ENCODE results near the gene DVL2. TPM values are rescaled to one million over a fixed set of nuclear protein-coding genes. Genes with fewer than 3 reads are reported as not detected.

The DVL2 gene
- total and polyA plus RNA-seq, 2 donors (not counting 1 experiment from before 2014, with no cell fraction given): 8.1 to 91.8 TPM

DNA sequence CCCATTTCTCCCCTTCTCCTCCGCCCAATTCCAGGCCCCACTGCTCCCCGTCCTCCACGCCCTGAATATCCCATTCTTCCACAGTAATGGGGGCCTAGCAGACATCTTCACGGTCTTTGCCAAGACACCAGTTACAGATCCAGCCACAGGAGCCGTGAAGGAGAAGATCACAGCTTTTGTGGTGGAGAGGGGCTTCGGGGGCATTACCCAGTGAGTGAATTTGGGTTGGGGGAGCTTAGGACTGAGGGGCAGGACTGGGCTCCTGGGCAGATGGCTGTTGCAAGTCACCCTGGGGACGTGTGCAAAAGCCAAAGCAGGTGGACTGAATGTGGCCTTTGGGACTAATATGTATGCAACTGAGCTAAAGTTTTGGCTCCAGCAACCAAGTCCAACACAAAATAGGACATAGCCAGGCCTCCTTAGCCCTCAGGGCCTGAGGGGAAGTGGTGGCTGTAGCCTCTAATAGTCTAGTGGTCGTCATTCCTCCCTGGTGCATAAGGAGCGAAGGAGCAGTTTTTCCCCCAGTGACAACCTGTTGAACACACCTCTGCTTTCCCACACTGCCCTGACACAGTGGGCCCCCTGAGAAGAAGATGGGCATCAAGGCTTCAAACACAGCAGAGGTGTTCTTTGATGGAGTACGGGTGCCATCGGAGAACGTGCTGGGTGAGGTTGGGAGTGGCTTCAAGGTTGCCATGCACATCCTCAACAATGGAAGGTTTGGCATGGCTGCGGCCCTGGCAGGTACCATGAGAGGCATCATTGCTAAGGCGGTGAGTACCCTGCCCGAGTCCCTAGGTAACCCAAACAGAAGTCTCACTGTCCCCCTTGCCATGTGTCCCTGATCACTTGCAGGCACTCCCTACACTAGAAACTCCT is 12.0 kb downstream of the DVL2 start:
- Histone ChIP-seq H3K36me3 (ENCODE audit: control insufficient read depth, insufficient read depth, low read length) (peaks cover 34% of the 10 kb centered on the region), H3K27ac (ENCODE audit: insufficient read depth, low read length) (no peak overlapping the region), H3K9me3 (ENCODE audit: control insufficient read depth, insufficient read depth, low read depth, low read length) (no peaks in the 10 kb centered on the region), H3K4me3 (replicated peaks in 1 of 4; ENCODE audit: control extremely low read depth in 1 of 4, insufficient read depth in 1 of 4, low read depth in 3 of 4, low read length in 4 of 4) (no peak overlapping the region), H3K27me3 (ENCODE audit: control insufficient read depth, insufficient read depth, low read length) (no peaks in the 10 kb centered on the region), H3K9ac (ENCODE audit: insufficient read depth, low read length) (no peak overlapping the region), H4K20me1 (ENCODE audit: control insufficient read depth, extremely low read depth, insufficient read depth, low read length) (no peaks in the 10 kb centered on the region), H3K4me2 (ENCODE audit: extremely low read depth, insufficient read depth, low read length) (no peak overlapping the region), H3K79me2 (ENCODE audit: control insufficient read depth, insufficient read depth, low read length) (peaks cover 16% of the 10 kb centered on the region), H3K4me1 (ENCODE audit: control insufficient read depth, extremely low read depth, insufficient read depth, low read length) (peaks cover 10% of the 10 kb centered on the region), H2AFZ (ENCODE audit: low read length) (no peak overlapping the region)
- DNase-seq (ENCODE audit: low read depth in 2 of 2): no peak
- no peak for TF ChIP-seq EZH2 (IDR thresholded peaks at IDR 0.05; ENCODE audit: low read length, missing control alignments)
- TF ChIP-seq, protein P1, sequence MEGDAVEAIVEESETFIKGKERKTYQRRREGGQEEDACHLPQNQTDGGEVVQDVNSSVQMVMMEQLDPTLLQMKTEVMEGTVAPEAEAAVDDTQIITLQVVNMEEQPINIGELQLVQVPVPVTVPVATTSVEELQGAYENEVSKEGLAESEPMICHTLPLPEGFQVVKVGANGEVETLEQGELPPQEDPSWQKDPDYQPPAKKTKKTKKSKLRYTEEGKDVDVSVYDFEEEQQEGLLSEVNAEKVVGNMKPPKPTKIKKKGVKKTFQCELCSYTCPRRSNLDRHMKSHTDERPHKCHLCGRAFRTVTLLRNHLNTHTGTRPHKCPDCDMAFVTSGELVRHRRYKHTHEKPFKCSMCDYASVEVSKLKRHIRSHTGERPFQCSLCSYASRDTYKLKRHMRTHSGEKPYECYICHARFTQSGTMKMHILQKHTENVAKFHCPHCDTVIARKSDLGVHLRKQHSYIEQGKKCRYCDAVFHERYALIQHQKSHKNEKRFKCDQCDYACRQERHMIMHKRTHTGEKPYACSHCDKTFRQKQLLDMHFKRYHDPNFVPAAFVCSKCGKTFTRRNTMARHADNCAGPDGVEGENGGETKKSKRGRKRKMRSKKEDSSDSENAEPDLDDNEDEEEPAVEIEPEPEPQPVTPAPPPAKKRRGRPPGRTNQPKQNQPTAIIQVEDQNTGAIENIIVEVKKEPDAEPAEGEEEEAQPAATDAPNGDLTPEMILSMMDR (conservative IDR thresholded peaks at IDR 0.05 in 1 of 2, IDR thresholded peaks at IDR 0.05 in 1 of 2; ENCODE audit: low read depth in 1 of 2, low read length in 2 of 2): no peak

DNA sequence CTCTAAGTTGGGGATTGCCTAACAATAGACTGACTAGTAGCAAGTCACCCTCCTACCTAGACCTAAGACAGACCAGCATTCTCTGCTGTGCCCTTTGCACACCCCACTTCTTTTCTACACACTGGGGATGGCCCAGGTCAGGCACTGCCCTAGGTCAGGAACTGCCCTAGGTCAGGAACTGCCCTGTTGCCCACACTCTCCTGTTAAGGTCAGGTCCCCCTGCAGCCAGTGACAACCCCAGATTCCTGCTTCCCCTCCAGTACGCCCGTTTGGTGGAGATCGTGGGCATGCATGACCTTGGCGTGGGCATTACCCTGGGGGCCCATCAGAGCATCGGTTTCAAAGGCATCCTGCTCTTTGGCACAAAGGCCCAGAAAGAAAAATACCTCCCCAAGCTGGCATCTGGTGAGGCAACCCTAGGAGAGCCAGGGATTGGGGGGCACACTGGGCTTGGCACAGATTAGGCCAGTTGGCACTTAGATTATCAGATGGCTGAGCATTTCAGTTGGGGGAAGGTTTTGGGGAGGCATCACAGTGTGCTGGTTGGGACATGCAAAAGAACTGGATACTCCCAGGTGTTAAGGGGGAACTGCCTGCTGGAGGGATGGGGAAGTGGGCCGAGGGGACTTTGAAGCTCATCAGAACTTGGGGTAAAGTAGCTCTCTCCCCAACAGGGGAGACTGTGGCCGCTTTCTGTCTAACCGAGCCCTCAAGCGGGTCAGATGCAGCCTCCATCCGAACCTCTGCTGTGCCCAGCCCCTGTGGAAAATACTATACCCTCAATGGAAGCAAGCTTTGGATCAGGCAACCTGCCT is 12.8 kb downstream of the DVL2 start:
- Histone ChIP-seq H3K9me3 (ENCODE audit: control insufficient read depth, insufficient read depth, low read depth, low read length) (no peaks in the 10 kb centered on the region), H3K4me1 (ENCODE audit: control insufficient read depth, extremely low read depth, insufficient read depth, low read length) (peaks cover 11% of the 10 kb centered on the region), H3K27ac (ENCODE audit: insufficient read depth, low read length) (peak overlapping the region; percentile 86), H3K4me3 (replicated peaks in 1 of 4; ENCODE audit: control extremely low read depth in 1 of 4, insufficient read depth in 1 of 4, low read depth in 3 of 4, low read length in 4 of 4) (peak overlapping the region in 2 of 4 experiments; percentile 79 to 90), H3K9ac (ENCODE audit: insufficient read depth, low read length) (no peak overlapping the region), H3K4me2 (ENCODE audit: extremely low read depth, insufficient read depth, low read length) (peak overlapping the region; percentile 80), H3K79me2 (ENCODE audit: control insufficient read depth, insufficient read depth, low read length) (peaks cover 22% of the 10 kb centered on the region), H3K27me3 (ENCODE audit: control insufficient read depth, insufficient read depth, low read length) (no peaks in the 10 kb centered on the region), H2AFZ (ENCODE audit: low read length) (no peak overlapping the region), H4K20me1 (ENCODE audit: control insufficient read depth, extremely low read depth, insufficient read depth, low read length) (no peaks in the 10 kb centered on the region), H3K36me3 (ENCODE audit: control insufficient read depth, insufficient read depth, low read length) (peaks cover 26% of the 10 kb centered on the region)
- TF ChIP-seq, protein P1 (conservative IDR thresholded peaks at IDR 0.05 in 1 of 2, IDR thresholded peaks at IDR 0.05 in 1 of 2; ENCODE audit: low read depth in 1 of 2, low read length in 2 of 2): no peak
- TF ChIP-seq EZH2 (IDR thresholded peaks at IDR 0.05; ENCODE audit: low read length, missing control alignments): no peak
- no peak for DNase-seq (ENCODE audit: low read depth in 2 of 2)
